KMS-11 (cell line): ENCODE results near the gene SRP54.

Source experiments
- H2AFZ ChIP-seq: fragments of 200-600 bp; sonication (generic); 2 replicates; pipeline ENCODE4 v1.6.1; 2016; ENCODE audit warnings: antibody characterized with exemption, mixed run types, low read depth
- H3K27ac ChIP-seq: fragments of 200-600 bp; sonication (generic); 2 replicates; pipeline ENCODE4 v1.6.1; 2016; ENCODE audit warnings: mild to moderate bottlenecking, mixed run types
- H3K27me3 ChIP-seq: fragments of 200-600 bp; sonication (generic); 2 replicates; pipeline ENCODE4 v1.6.1; 2017; ENCODE audit warnings: mild to moderate bottlenecking, low read depth, mixed run types, moderate library complexity; ENCODE audit not compliant: insufficient read depth
- H3K36me3 ChIP-seq: fragments of 200-600 bp; sonication (generic); 2 replicates; pipeline ENCODE4 v1.6.1; 2017; ENCODE audit warnings: mild to moderate bottlenecking, mixed run types; ENCODE audit not compliant: insufficient read depth
- H3K4me1 ChIP-seq: fragments of 200-600 bp; sonication (generic); 2 replicates; pipeline ENCODE4 v1.6.1; 2016; ENCODE audit warnings: mild to moderate bottlenecking, low read depth, mixed run types; ENCODE audit not compliant: poor library complexity, severe bottlenecking
- H3K4me2 ChIP-seq: fragments of 200-600 bp; sonication (generic); 2 replicates; pipeline ENCODE4 v1.7.0; 2016; ENCODE audit warnings: mild to moderate bottlenecking, mixed run types
- H3K4me3 ChIP-seq: fragments of 200-600 bp; sonication (generic); IDR thresholded peaks from 2 replicates; pipeline ENCODE4 v1.6.1; 2017; ENCODE audit warnings: low read depth, low read length, mixed read lengths; ENCODE audit not compliant: insufficient read depth
- H3K79me2 ChIP-seq: fragments of 200-600 bp; sonication (generic); 2 replicates; pipeline ENCODE4 v1.6.1; 2016; ENCODE audit warnings: low read depth, mixed run types; ENCODE audit not compliant: insufficient read depth
- H3K9ac ChIP-seq: fragments of 200-600 bp; sonication (generic); 2 replicates; pipeline ENCODE4 v1.6.1; 2016; ENCODE audit warnings: mild to moderate bottlenecking, mixed run types
- H4K20me1 ChIP-seq: fragments of 200-600 bp; sonication (generic); 2 replicates; pipeline ENCODE4 v1.6.1; 2016; ENCODE audit warnings: mild to moderate bottlenecking, mixed run types; ENCODE audit not compliant: insufficient read depth
- TF ChIP-seq, protein P1 (sequence below): fragments of 200-600 bp; sonication (generic); conservative IDR thresholded peaks from 2 replicates; pipeline ENCODE4 v1.6.1; 2017; ENCODE audit warnings: low read depth, mild to moderate bottlenecking, antibody characterized with exemption, low read length, moderate library complexity, mixed read lengths

The SRP54 gene

DNA sequence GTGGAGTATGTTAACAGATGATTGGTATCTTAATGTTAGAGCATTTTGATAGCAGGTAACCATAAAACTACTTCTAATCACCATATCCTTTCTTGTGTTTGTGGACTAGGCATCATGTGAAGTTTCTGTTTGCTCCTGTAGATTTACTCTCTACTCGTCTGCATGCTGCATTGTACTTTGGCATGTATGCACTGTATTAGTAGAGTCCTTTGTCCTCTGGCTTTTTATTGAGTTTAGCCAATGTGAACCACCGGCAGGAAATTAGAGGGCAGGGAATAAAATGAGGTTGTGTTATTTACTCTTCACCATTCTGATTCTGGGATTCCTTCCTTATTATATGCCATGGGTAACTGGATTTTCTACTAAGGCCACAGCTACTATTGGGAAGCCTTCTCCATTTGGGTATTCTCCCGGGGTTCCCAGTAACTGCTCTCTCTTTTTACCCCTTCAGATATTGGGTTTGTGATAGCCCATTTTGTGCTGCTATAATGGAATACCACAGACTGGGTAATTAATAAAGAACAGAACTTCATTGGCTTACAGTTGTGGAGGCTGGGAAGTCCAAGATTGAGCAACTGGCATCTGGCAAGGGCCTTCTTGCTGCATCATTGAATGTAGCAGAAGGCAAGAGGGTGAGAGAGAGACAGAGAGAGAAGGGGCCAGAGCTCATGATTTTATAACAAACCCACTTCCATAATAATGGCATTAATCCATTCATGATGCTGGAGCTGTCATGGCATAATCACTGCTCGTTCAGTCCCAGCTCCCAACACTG is 85.6 kb downstream of the SRP54 start:
- Histone ChIP-seq H3K9ac (no peak overlapping the region), H3K4me1 (no peaks in the 10 kb centered on the region), H3K4me3 (no peak overlapping the region), H4K20me1 (no peaks in the 10 kb centered on the region), H3K27me3 (no peaks in the 10 kb centered on the region), H2AFZ (no peak overlapping the region), H3K27ac (no peak overlapping the region), H3K79me2 (no peaks in the 10 kb centered on the region), H3K4me2 (no peak overlapping the region), H3K36me3 (no peaks in the 10 kb centered on the region)
- TF ChIP-seq, protein P1, sequence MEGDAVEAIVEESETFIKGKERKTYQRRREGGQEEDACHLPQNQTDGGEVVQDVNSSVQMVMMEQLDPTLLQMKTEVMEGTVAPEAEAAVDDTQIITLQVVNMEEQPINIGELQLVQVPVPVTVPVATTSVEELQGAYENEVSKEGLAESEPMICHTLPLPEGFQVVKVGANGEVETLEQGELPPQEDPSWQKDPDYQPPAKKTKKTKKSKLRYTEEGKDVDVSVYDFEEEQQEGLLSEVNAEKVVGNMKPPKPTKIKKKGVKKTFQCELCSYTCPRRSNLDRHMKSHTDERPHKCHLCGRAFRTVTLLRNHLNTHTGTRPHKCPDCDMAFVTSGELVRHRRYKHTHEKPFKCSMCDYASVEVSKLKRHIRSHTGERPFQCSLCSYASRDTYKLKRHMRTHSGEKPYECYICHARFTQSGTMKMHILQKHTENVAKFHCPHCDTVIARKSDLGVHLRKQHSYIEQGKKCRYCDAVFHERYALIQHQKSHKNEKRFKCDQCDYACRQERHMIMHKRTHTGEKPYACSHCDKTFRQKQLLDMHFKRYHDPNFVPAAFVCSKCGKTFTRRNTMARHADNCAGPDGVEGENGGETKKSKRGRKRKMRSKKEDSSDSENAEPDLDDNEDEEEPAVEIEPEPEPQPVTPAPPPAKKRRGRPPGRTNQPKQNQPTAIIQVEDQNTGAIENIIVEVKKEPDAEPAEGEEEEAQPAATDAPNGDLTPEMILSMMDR: no peak

DNA sequence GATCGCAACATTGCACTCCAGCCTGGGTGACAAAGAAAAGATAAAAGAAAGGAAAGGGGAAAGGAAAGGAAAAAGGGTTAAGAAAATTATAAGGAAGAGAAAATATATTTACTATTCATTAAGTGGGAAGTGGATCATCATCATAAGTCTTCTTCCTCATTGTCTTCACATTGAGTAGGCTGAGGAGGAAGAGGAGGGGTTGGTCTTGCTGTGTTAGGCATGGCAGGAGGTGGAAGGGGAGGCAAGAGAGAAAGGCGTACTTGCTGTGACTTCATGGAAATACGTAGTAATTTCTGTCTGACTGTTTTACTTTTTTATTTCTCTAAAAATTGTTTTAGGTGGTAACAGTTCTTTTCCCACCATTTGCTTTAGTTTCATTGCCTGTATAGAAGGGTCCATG is 89.4 kb downstream of the SRP54 start:
- TF ChIP-seq, protein P1: no peak
- Histone ChIP-seq H3K4me2 (no peak overlapping the region), H3K4me1 (no peaks in the 10 kb centered on the region), H3K27me3 (no peaks in the 10 kb centered on the region), H3K27ac (no peak overlapping the region), H3K9ac (no peak overlapping the region), H4K20me1 (no peaks in the 10 kb centered on the region), H3K36me3 (no peaks in the 10 kb centered on the region), H3K79me2 (no peaks in the 10 kb centered on the region), H3K4me3 (no peak overlapping the region), H2AFZ (no peak overlapping the region)

DNA sequence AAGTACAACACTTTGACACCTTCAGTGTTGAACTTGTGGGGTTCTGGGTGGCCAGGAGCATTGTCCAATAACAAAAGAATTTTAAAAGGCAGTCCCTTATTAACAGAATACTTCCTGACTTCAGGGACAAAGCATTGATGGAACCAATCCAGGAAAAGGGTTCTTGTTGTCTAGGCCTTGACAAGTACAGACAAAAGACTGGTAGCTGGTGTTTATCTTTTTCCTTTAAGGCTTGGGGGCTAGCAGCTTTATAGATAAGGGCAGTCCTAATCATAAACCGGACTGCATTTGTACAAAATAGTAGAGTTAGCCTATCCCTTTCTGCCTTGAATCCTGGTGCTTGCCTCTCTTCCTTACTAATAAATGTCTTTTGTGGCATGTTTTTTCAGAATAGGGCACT is 90.7 kb downstream of the SRP54 start:
- H3K27ac ChIP-seq: no peak overlapping the region
- no peak overlapping the region for H3K4me3 ChIP-seq
- no peak overlapping the region for H3K9ac ChIP-seq
- no peaks in the 10 kb centered on the region for H3K36me3 ChIP-seq
- TF ChIP-seq, protein P1: no peak
- H3K4me2 ChIP-seq: no peak overlapping the region
- H3K4me1 ChIP-seq: no peaks in the 10 kb centered on the region
- no peaks in the 10 kb centered on the region for H3K27me3 ChIP-seq
- H2AFZ ChIP-seq: no peak overlapping the region
- no peaks in the 10 kb centered on the region for H4K20me1 ChIP-seq
- H3K79me2 ChIP-seq: no peaks in the 10 kb centered on the region

DNA sequence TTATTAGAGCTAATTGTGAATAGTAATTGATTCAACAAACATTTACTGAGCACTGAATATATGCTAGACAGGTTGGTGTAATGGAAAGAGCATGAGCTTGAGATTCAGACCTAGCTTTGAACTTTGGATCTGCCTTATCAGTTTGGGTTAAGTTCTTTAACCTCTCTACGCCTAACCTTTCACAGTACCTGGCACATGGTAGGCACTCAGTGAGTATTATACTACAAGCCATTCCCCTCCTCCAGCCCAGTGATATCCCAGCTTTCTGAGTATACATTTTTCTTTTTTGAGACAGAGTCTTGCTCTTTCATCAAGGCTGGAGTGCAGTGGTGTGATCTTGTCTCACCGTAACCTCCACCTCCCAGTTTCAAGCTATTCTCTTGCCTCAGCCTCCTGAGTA is 95.3 kb downstream of the SRP54 start:
- Histone ChIP-seq H3K79me2 (no peaks in the 10 kb centered on the region), H2AFZ (no peak overlapping the region), H3K4me2 (no peak overlapping the region), H3K36me3 (no peaks in the 10 kb centered on the region), H3K4me3 (no peak overlapping the region), H3K4me1 (no peaks in the 10 kb centered on the region), H3K9ac (no peak overlapping the region), H3K27me3 (no peaks in the 10 kb centered on the region), H3K27ac (no peak overlapping the region), H4K20me1 (no peaks in the 10 kb centered on the region)
- TF ChIP-seq, protein P1: no peak
